HEK293 (cell line): ENCODE data around the gene MSI2.
A peak's percentile ranks its signal among the peaks of the same experiment; 100 is the strongest.

ENCODE experiments used
- CTCF ChIA-PET: fragments of 350-600 bp; formaldehyde crosslinking; extraction: SDS; loops from one replicate; lab custom pipeline; 2021; ENCODE audit warnings: antibody characterized with exemption; lab: Yijun Ruan, JAX
- POLR2A ChIA-PET: fragments of 300-600 bp; formaldehyde crosslinking; extraction: SDS; loops from one replicate; lab custom pipeline; 2020; ENCODE audit warnings: antibody characterized with exemption, inconsistent platforms; lab: Yijun Ruan, JAX
- H3K27ac ChIP-seq: fragments of 200-500 bp; sonication (Bioruptor generic); 2 replicates; pipeline ENCODE4 v1.5.1; 2014; ENCODE audit warnings: low read depth, low read length, control low read depth, inconsistent platforms; ENCODE audit errors: extremely low read depth
- H3K36me3 ChIP-seq, 2 experiments: fragments of 200-500 bp in 1 of 2; sonication (Bioruptor generic) in 1 of 2; 1 replicate in 1 of 2; 2 replicates in 1 of 2; pipeline ENCODE4 v1.5.1; 2014 to 2017; ENCODE audit warnings: inconsistent platforms in 2 of 2, low read length in 2 of 2; ENCODE audit not compliant: control insufficient read depth in 2 of 2, insufficient read depth in 1 of 2
- H3K4me1 ChIP-seq: fragments of 200-500 bp; sonication (Bioruptor generic); 2 replicates; pipeline ENCODE4 v1.5.1; 2014; ENCODE audit warnings: mild to moderate bottlenecking, low read length, inconsistent platforms; ENCODE audit not compliant: control insufficient read depth, insufficient read depth
- H3K4me3 ChIP-seq: 2 replicates; pipeline ENCODE4 v1.5.1; 2011; ENCODE audit warnings: low read depth, mild to moderate bottlenecking, control low read depth, low read length, moderate library complexity
- H3K9me3 ChIP-seq: fragments of 200-500 bp; sonication (Bioruptor generic); 2 replicates; pipeline ENCODE4 v1.5.1; 2014; ENCODE audit warnings: low read depth, low read length, inconsistent platforms; ENCODE audit not compliant: control insufficient read depth, insufficient read depth
- EGR2 ChIP-seq: fragments of 450-650 bp; formaldehyde crosslinking; IDR thresholded peaks from 2 replicates; pipeline ENCODE4 v1.5.1; 2016; ENCODE audit warnings: low read depth, missing biosample characterization, missing genetic modification characterization
- KLF9 ChIP-seq: fragments of 450-650 bp; formaldehyde crosslinking; IDR thresholded peaks from 2 replicates; pipeline ENCODE4 v1.5.1; 2016; ENCODE audit warnings: missing biosample characterization, missing genetic modification characterization, low read depth
- PRDM1 ChIP-seq: fragments of 450-650 bp; formaldehyde crosslinking; IDR thresholded peaks from 2 replicates; pipeline ENCODE4; 2016; ENCODE audit warnings: missing biosample characterization, missing genetic modification characterization
- SALL2 ChIP-seq: fragments of 450-650 bp; formaldehyde crosslinking; IDR thresholded peaks from 2 replicates; pipeline ENCODE4 v1.5.0; 2017; ENCODE audit warnings: missing biosample characterization, mild to moderate bottlenecking, missing genetic modification characterization, borderline replicate concordance
- ZBTB6 ChIP-seq: fragments of 450-650 bp; formaldehyde crosslinking; IDR thresholded peaks from 2 replicates; pipeline ENCODE4 v1.5.1; 2017; ENCODE audit warnings: missing biosample characterization, missing genetic modification characterization
- ZBTB7A ChIP-seq: fragments of 450-650 bp; formaldehyde crosslinking; IDR thresholded peaks from 2 replicates; pipeline ENCODE4 v1.5.1; 2016; ENCODE audit warnings: low read depth, missing biosample characterization, missing genetic modification characterization
- ZFHX2 ChIP-seq: fragments of 450-650 bp; formaldehyde crosslinking; conservative IDR thresholded peaks from 2 replicates; pipeline ENCODE4 v1.5.1; 2016; ENCODE audit warnings: missing biosample characterization, missing genetic modification characterization
- ZFP3 ChIP-seq: fragments of 450-650 bp; formaldehyde crosslinking; IDR thresholded peaks from 2 replicates; pipeline ENCODE4 v1.5.1; 2016; ENCODE audit warnings: low read depth, missing biosample characterization, missing genetic modification characterization
- ZFP37 ChIP-seq: fragments of 450-650 bp; formaldehyde crosslinking; IDR thresholded peaks from 2 replicates; pipeline ENCODE4 v1.5.1; 2016; ENCODE audit warnings: missing biosample characterization, missing genetic modification characterization
- ZNF112 ChIP-seq: fragments of 450-650 bp; formaldehyde crosslinking; IDR thresholded peaks from 2 replicates; pipeline ENCODE4 v1.5.0; 2017; ENCODE audit warnings: missing biosample characterization, missing genetic modification characterization
- ZNF146 ChIP-seq: fragments of 450-650 bp; formaldehyde crosslinking; IDR thresholded peaks from 2 replicates; pipeline ENCODE4 v1.5.1; 2016; ENCODE audit warnings: missing biosample characterization, missing genetic modification characterization
- ZNF211 ChIP-seq: fragments of 450-650 bp; formaldehyde crosslinking; IDR thresholded peaks from 2 replicates; pipeline ENCODE4 v1.5.1; 2016; ENCODE audit warnings: low read depth, missing biosample characterization, missing genetic modification characterization
- ZNF266 ChIP-seq: fragments of 450-650 bp; formaldehyde crosslinking; IDR thresholded peaks from 2 replicates; pipeline ENCODE4 v1.5.1; 2016; ENCODE audit warnings: missing biosample characterization, missing genetic modification characterization, low read depth
- ZNF280D ChIP-seq: fragments of 450-650 bp; formaldehyde crosslinking; IDR thresholded peaks from 2 replicates; pipeline ENCODE4 v1.5.1; 2016; ENCODE audit warnings: missing biosample characterization, missing genetic modification characterization
- ZNF350 ChIP-seq: fragments of 450-650 bp; formaldehyde crosslinking; IDR thresholded peaks from 2 replicates; pipeline ENCODE4 v1.5.0; 2017; ENCODE audit warnings: missing biosample characterization, mild to moderate bottlenecking, missing genetic modification characterization
- ZNF394 ChIP-seq: fragments of 450-650 bp; formaldehyde crosslinking; IDR thresholded peaks from 2 replicates; pipeline ENCODE4 v1.5.1; 2016; ENCODE audit warnings: missing biosample characterization, missing genetic modification characterization, mild to moderate bottlenecking, moderate library complexity, borderline replicate concordance
- ZNF514 ChIP-seq: fragments of 450-650 bp; formaldehyde crosslinking; IDR thresholded peaks from 2 replicates; pipeline ENCODE4 v1.5.1; 2016; ENCODE audit warnings: missing biosample characterization, missing genetic modification characterization
- ZNF529 ChIP-seq: fragments of 450-650 bp; formaldehyde crosslinking; IDR thresholded peaks from 2 replicates; pipeline ENCODE4 v1.5.1; 2017; ENCODE audit warnings: missing genetic modification characterization, missing biosample characterization; ENCODE audit not compliant: insufficient replicate concordance
- ZNF621 ChIP-seq: fragments of 450-650 bp; formaldehyde crosslinking; IDR thresholded peaks from 2 replicates; pipeline ENCODE4 v1.5.1; 2017; ENCODE audit warnings: missing biosample characterization, missing genetic modification characterization
- ZNF623 ChIP-seq: fragments of 450-650 bp; formaldehyde crosslinking; IDR thresholded peaks from 2 replicates; pipeline ENCODE4 v1.5.1; 2016; ENCODE audit warnings: missing biosample characterization, missing genetic modification characterization
- ZNF654 ChIP-seq: fragments of 450-650 bp; formaldehyde crosslinking; IDR thresholded peaks from 2 replicates; pipeline ENCODE4 v1.5.1; 2016; ENCODE audit warnings: low read depth, missing biosample characterization, missing genetic modification characterization
- ZNF677 ChIP-seq: fragments of 450-650 bp; IDR thresholded peaks from 2 replicates; pipeline ENCODE4 v1.5.0; 2018; ENCODE audit warnings: missing biosample characterization, mild to moderate bottlenecking, missing genetic modification characterization, moderate library complexity
- TF ChIP-seq, protein P1 (sequence below): fragments of 450-650 bp; IDR thresholded peaks from 2 replicates; pipeline ENCODE4 v1.5.1; 2018; ENCODE audit warnings: missing biosample characterization, missing genetic modification characterization
- TF ChIP-seq, protein P2 (sequence below): sonication (generic); formaldehyde crosslinking; IDR thresholded peaks from 2 replicates; pipeline ENCODE4 v1.8.1; 2022; ENCODE audit warnings: mild to moderate bottlenecking, moderate library complexity, missing genetic modification reagents

The MSI2 gene

GRCh38 chr17:57493171-57493570 is 236.8 kb downstream of the MSI2 start (continued):
- no peak for TF ChIP-seq ZNF280D (tag by site-specific recombination)
- no peak for TF ChIP-seq ZBTB6 (tag by site-specific recombination)
- TF ChIP-seq, protein P1, sequence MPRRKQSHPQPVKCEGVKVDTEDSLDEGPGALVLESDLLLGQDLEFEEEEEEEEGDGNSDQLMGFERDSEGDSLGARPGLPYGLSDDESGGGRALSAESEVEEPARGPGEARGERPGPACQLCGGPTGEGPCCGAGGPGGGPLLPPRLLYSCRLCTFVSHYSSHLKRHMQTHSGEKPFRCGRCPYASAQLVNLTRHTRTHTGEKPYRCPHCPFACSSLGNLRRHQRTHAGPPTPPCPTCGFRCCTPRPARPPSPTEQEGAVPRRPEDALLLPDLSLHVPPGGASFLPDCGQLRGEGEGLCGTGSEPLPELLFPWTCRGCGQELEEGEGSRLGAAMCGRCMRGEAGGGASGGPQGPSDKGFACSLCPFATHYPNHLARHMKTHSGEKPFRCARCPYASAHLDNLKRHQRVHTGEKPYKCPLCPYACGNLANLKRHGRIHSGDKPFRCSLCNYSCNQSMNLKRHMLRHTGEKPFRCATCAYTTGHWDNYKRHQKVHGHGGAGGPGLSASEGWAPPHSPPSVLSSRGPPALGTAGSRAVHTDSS (tag by site-specific recombination), result no peak
- TF ChIP-seq ZNF266 (tag by site-specific recombination), result no peak
- TF ChIP-seq ZFP37, result no peak

GRCh38 chr17:57493625-57494024 is 237.3 kb downstream of the MSI2 start:
- no peaks in the 10 kb centered on the region for H3K4me1 ChIP-seq
- H3K4me3 ChIP-seq, result no peak overlapping the region
- H3K9me3 ChIP-seq, result no peaks in the 10 kb centered on the region
- no peak overlapping the region for H3K27ac ChIP-seq
- TF ChIP-seq ZFP3 (tag by site-specific recombination) (no peak), ZNF621 (tag by site-specific recombination) (no peak), KLF9 (no peak), PRDM1 (tag by site-specific recombination) (no peak), ZNF394 (no peak), EGR2 (peak; percentile 60), SALL2 (tag by site-specific recombination) (no peak), ZNF350 (tag by site-specific recombination) (no peak), ZNF654 (no peak), ZFHX2 (tag by site-specific recombination) (peak; percentile 34), ZNF529 (tag by site-specific recombination) (no peak)
- TF ChIP-seq, protein P2, sequence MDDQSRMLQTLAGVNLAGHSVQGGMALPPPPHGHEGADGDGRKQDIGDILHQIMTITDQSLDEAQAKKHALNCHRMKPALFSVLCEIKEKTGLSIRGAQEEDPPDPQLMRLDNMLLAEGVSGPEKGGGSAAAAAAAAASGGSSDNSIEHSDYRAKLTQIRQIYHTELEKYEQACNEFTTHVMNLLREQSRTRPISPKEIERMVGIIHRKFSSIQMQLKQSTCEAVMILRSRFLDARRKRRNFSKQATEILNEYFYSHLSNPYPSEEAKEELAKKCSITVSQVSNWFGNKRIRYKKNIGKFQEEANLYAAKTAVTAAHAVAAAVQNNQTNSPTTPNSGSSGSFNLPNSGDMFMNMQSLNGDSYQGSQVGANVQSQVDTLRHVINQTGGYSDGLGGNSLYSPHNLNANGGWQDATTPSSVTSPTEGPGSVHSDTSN (CRISPR knock-in tag), result no peak
- ChIA-PET POLR2A (no interaction called here), CTCF (interaction anchor here (0.5 to 0.9 kb wide), 2 partner anchors 12 to 404 kb away, joined by 3 to 4 read pairs; no protein-coding TSS in a partner anchor)
- H3K36me3 ChIP-seq, result no peaks in the 10 kb centered on the region

DNA sequence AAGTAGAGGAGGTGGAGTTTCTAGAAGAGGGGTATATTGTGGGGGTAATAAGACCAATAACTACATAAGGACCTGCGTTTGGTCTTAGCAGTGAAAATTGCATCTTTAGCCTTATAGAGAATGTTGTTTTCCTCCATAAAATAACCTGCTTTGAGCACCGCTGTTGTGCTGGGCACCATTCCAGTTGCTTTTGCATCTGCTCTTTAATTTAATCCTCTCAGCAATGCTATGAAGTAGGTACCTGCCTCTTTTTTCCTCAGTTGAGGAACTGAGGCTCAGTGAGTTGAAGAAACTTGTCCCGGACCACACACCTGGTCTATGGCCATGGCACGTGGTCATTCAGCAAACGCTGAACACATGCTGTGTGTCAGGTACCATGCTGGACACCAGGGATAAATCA is 238.1 kb downstream of the MSI2 start:
- H3K9me3 ChIP-seq, result no peaks in the 10 kb centered on the region
- POLR2A ChIA-PET, result no interaction called here
- no peak overlapping the region for H3K27ac ChIP-seq
- no peaks in the 10 kb centered on the region; a peak in 1 of 3 replicates for H3K36me3 ChIP-seq
- CTCF ChIA-PET, result no interaction called here
- H3K4me1 ChIP-seq, result no peaks in the 10 kb centered on the region
- no peak overlapping the region for H3K4me3 ChIP-seq
- TF ChIP-seq ZNF514 (tag by site-specific recombination), result no peak
- no peak for TF ChIP-seq ZNF280D (tag by site-specific recombination)
- TF ChIP-seq ZFP3 (tag by site-specific recombination), result no peak
- TF ChIP-seq ZNF677, result no peak
- TF ChIP-seq ZNF112 (tag by site-specific recombination), result no peak
- TF ChIP-seq ZBTB7A (tag by site-specific recombination), result no peak
- TF ChIP-seq ZNF146 (tag by site-specific recombination), result no peak
- TF ChIP-seq ZNF211 (tag by site-specific recombination), result no peak
- no peak for TF ChIP-seq ZNF623 (tag by site-specific recombination)
